Anterior cingulate cortex (tissue), 58 donors: ENCODE data around the gene DNM1.

Experiments used
- DNase-seq, 58 donors: peaks; one replicate each; lab custom pipeline; 2025; lab: John Stamatoyannopoulos, UW

The DNM1 gene

GRCh38 chr9:128247226-128247803 is 44.1 kb downstream of the DNM1 start:
- no peak for DNase-seq

- no peak for DNase-seq
These were observed 46.4 kb downstream of the DNM1 start for GRCh38 chr9:128249558-128249907.

- peak in 37 of 58 donors; percentile 13 to 80 (median 48) for DNase-seq
These were observed 47.0 kb downstream of the DNM1 start for GRCh38 chr9:128249908-128250838.

- DNase-seq, result no peak
These were observed 47.9 kb downstream of the DNM1 start for GRCh38 chr9:128250839-128251731.

GRCh38 chr9:128251732-128252100 is 48.5 kb downstream of the DNM1 start:
- DNase-seq, result no peak

GRCh38 chr9:128252317-128253139 is 49.3 kb downstream of the DNM1 start:
- peak in 3 of 58 donors; percentile 20 to 61 (median 31) for DNase-seq

- no peak for DNase-seq
These were observed 50.2 kb downstream of the DNM1 start for GRCh38 chr9:128253140-128253990.

- DNase-seq, result no peak
These were observed 50.8 kb downstream of the DNM1 start for GRCh38 chr9:128253991-128254346.

- no peak for DNase-seq
These were observed 51.2 kb downstream of the DNM1 start for GRCh38 chr9:128254362-128254761.

GRCh38 chr9:128254855-128255759 is 51.9 kb downstream of the DNM1 start:
- peak in 30 of 58 donors; percentile 12 to 69 (median 35) for DNase-seq

- peak in 1 of 58 donors; percentile 28 for DNase-seq
These were observed 54.1 kb downstream of the DNM1 start for GRCh38 chr9:128257086-128257825.

- DNase-seq, result no peak
These were observed 54.7 kb downstream of the DNM1 start for GRCh38 chr9:128257907-128258306.

GRCh38 chr9:128258326-128258725 is 55.1 kb downstream of the DNM1 start:
- DNase-seq, result no peak

- DNase-seq, result no peak
These were observed 56.0 kb downstream of the DNM1 start for GRCh38 chr9:128259156-128259555.

GRCh38 chr9:128260340-128260739 is 57.2 kb downstream of the DNM1 start:
- DNase-seq, result no peak

GRCh38 chr9:128262687-128263086 is 59.5 kb downstream of the DNM1 start:
- no peak for DNase-seq

- peak in 3 of 58 donors; percentile 6 to 42 (median 24) for DNase-seq
These were observed 62.2 kb downstream of the DNM1 start for GRCh38 chr9:128265348-128265847.
